ENCODE data around the gene ZNF414.

DNA sequence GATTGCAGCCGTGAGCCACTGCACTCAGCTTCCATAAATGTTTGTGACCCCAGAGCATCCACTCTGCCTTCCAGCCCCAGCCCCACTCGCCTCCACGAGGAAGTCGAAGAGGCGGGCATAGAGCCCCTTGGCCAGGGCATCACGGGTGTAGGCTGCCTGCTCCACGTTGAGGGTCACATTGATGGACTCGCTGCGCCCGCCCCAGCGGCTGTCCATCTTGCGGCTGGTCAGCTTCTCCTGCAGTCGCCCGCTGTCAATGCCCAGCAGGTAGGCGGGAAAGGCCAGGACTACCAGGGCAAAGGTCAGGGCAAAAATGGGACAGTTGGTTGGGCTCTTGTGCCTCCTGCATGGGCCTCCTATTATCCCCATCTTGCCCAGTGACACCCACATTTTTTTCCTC is 36.1 kb upstream of the ZNF414 start:
- TF ChIP-seq EP300 (IDR thresholded peaks at IDR 0.05) (no peak), POLR2AphosphoS5 (IDR thresholded peaks at IDR 0.05) (no peak), POLR2A (IDR thresholded peaks at IDR 0.05) (no peak)
- TF ChIP-seq, protein P1, sequence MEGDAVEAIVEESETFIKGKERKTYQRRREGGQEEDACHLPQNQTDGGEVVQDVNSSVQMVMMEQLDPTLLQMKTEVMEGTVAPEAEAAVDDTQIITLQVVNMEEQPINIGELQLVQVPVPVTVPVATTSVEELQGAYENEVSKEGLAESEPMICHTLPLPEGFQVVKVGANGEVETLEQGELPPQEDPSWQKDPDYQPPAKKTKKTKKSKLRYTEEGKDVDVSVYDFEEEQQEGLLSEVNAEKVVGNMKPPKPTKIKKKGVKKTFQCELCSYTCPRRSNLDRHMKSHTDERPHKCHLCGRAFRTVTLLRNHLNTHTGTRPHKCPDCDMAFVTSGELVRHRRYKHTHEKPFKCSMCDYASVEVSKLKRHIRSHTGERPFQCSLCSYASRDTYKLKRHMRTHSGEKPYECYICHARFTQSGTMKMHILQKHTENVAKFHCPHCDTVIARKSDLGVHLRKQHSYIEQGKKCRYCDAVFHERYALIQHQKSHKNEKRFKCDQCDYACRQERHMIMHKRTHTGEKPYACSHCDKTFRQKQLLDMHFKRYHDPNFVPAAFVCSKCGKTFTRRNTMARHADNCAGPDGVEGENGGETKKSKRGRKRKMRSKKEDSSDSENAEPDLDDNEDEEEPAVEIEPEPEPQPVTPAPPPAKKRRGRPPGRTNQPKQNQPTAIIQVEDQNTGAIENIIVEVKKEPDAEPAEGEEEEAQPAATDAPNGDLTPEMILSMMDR (IDR thresholded peaks at IDR 0.05) = no peak

All from suprapubic skin (tissue), 4 donors.